Measurements from ENCODE around the gene USP21. TPM values are rescaled to one million over a fixed set of nuclear protein-coding genes. Genes with fewer than 3 reads are reported as not detected.
A peak's percentile ranks its signal among the peaks of the same experiment; 100 is the strongest.

USP21 gene
- total and polyA plus RNA-seq, 2 of the 13 experiments (the other 11 are each of a cell fraction or from before 2014, with no cell fraction given), result 10.1 to 33.1 TPM

DNA sequence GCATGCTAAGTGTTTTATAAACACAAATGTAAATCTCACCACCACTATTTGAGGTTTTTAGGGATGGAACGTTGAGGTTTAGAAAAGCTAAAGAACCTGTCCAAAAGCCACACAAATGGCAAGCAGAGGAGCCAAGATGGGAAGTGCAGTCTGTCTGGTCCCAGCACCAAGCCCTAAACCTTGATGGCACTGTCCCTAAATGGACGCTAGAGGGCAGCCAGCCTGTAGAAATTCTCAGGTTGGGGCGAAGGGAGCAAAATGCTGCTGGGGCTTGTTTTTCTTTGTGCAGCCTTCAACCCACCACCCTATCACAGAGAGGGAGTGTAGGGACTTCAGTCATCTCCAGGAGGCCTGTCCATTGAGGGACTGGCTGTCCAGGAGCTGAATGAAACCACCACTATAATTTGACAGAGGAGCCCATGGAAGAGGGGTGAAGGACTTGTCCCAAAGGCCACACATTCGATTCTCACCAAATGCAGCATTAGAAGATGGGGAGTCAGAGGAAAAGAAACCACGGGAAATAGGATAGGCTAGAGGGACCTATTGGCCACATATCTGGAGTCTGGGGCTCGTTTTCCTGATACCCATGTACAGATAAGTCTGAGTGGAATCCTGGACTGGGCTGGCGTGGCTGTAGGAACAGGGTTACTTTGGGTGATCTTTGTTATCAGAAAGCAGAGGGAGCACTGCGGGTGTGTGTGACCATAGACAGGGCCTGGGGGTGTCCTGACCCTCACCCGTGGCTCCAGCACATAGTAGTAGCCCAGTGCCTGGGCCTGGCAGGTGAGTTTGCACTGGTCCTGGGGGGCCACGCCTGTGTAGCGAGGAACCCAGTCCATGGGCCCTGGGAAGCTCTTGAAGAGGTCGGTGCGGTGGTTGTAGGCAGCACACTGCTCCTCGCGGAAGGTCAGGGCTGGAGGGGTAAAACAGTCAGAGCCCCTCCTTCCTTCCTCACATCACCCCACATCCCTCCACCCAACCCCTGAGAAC lies 33.5 kb downstream of the USP21 start (continued):
- TF ChIP-seq ZNF646 (CRISPR knock-in tag; IDR thresholded peaks at IDR 0.05) (no peak), NFE2 (CRISPR knock-in tag; IDR thresholded peaks at IDR 0.05) (no peak), KDM1A (CRISPR knock-in tag; IDR thresholded peaks at IDR 0.05) (no peak), ZNF839 (CRISPR knock-in tag; IDR thresholded peaks at IDR 0.05; ENCODE audit: borderline replicate concordance) (no peak), NPAS2 (CRISPR knock-in tag; IDR thresholded peaks at IDR 0.05; ENCODE audit: borderline replicate concordance) (no peak), LCORL (IDR thresholded peaks at IDR 0.05) (no peak), LCORL (CRISPR knock-in tag; IDR thresholded peaks at IDR 0.05) (no peak), ZNF230 (CRISPR knock-in tag; IDR thresholded peaks at IDR 0.05) (no peak), DBP (CRISPR knock-in tag; IDR thresholded peaks at IDR 0.05; ENCODE audit: not compliant biosample characterization) (peak; percentile 53), ZNF468 (CRISPR knock-in tag; IDR thresholded peaks at IDR 0.05) (no peak), MTA3 (CRISPR knock-in tag; IDR thresholded peaks at IDR 0.05) (no peak), CAMTA2 (CRISPR knock-in tag; IDR thresholded peaks at IDR 0.05; ENCODE audit: borderline replicate concordance) (0 out of 2 replicates have a peak, but pooled peaks have one; percentile 36), ZNF143 (CRISPR knock-in tag; IDR thresholded peaks at IDR 0.05) (no peak), ZNF678 (CRISPR knock-in tag; IDR thresholded peaks at IDR 0.05) (no peak)
- TF ChIP-seq, protein P1, sequence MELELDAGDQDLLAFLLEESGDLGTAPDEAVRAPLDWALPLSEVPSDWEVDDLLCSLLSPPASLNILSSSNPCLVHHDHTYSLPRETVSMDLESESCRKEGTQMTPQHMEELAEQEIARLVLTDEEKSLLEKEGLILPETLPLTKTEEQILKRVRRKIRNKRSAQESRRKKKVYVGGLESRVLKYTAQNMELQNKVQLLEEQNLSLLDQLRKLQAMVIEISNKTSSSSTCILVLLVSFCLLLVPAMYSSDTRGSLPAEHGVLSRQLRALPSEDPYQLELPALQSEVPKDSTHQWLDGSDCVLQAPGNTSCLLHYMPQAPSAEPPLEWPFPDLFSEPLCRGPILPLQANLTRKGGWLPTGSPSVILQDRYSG (CRISPR knock-in tag; IDR thresholded peaks at IDR 0.05), result no peak
- TF ChIP-seq, protein P2, sequence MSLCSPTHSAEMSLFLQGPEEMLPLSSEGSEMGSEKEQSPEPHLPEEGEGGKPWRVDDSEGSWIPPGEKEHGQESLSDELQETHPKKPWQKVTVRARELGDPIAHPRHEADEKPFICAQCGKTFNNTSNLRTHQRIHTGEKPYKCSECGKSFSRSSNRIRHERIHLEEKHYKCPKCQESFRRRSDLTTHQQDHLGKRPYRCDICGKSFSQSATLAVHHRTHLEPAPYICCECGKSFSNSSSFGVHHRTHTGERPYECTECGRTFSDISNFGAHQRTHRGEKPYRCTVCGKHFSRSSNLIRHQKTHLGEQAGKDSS (CRISPR knock-in tag; IDR thresholded peaks at IDR 0.05; ENCODE audit: borderline replicate concordance, low read depth), result no peak
